Stimulated activated CD8-positive, alpha-beta memory T cell treated with anti-CD3 and anti-CD28 coated beads, Interleukin-4, amount 100 ng/mL, for 1 hour (primary cell): ENCODE data around the gene TLCD2.
"Not testable (repeated sequence)": the region's sequence is repeated elsewhere in the genome, so short reads cannot be mapped to it uniquely, and the experiment has no call there.

Experiments
- DNase-seq, 2 donors: peaks; one replicate each; pipeline ENCODE4 v3.0.0-alpha.2; 2020; ENCODE audit warnings: low read depth in 2 of 2, low spot score in 1 of 2

The TLCD2 gene

DNA sequence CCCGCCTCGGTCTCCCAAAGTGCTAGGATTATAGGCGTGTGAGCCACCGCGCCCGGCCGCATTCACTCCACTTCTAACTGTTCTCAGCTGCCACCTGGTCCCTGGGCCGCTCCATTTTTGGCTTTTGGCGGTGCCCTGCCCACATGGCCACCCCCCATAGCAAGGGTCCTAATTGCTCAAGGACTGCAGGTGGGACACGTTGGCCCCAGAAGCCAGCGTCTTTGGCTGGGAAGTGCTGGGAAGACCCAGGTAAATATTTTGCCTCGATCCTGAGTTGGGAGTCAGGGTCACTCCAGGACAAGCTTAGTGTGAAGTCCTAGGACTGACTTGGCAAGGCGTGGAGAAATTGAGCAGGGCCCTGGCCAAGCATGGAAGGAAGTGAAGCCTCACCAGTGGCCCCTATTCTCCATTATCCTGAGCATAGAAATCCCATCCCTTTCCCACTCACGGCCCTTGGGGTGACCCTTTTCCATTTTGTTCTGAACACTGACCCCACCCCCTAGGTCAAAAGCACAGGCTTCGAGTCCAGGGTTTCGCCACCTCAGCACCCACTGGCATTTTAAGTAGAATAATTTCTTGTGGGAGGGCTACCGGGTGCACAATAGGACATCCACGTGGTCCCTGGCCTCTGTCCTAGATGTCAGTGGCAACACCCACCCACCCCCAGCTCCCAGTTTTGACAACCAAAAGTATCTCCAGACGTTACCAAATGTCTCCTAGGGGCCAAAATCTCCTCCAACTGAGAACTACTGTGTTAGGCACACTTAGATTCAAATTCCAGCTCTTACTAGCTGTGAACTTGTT lies 8.4 kb upstream of the TLCD2 start:
- no peak for DNase-seq

- DNase-seq, result peak in 1 of 2 donors; percentile 62
Measured at GRCh38 chr17:1716912-1717695, 6.9 kb upstream of the TLCD2 start.

DNA sequence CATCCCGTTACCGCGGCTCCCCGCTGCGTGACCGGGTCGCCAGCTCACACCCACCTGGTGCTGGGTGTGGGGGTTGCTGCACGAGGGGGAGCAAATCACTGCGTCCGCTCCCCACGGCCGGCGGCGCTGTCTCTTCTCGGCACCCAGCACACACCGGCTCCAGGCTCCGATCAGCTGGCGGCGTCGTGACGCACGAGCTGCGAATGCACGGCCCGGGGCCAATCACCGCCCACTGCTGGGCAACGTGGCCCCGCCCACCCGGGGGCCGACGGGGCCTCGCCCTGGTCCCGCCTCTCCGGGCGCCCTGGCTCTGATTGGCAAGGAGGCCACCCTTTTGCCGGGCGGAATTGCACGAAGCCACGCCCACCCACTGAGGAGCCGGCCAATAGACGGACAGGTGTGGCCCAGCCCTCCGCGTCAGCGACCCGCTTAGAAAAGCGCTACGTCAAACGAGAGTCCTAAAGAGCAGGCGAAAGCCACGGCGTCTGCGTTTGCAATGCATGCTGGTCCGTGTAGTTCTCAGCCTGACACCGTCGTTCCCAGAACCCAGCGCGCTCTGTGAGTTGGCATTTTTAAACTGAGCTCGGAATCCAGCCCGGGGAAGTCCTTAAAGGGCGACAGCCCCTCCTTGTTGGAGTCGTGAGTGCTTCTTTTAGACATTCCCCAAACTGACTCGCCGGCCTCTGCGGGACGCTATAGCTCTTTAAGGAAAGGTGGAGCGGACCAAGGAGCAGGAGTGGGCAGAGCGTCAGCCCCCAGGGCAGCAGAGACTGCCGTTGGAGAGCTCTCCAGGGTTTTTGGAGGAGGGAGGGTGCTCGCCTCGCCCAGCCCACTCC lies 6.1 kb upstream of the TLCD2 start:
- DNase-seq, result peak; percentile 98 to 100

DNA sequence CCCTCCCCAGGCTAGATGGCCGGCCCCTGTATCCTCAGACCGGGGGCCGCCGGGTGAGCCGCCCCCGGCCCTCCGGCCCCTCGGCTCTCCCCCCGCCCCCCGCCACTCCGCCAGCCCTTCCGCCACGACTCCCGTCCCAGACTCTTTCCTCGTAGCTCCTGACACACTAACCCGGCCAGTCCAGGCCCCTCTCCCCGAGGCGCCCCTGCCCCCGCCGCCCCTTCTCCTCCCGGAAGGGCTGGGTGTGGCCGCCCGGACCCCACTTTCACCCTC lies 5.6 kb upstream of the TLCD2 start:
- DNase-seq, result no peak

DNA sequence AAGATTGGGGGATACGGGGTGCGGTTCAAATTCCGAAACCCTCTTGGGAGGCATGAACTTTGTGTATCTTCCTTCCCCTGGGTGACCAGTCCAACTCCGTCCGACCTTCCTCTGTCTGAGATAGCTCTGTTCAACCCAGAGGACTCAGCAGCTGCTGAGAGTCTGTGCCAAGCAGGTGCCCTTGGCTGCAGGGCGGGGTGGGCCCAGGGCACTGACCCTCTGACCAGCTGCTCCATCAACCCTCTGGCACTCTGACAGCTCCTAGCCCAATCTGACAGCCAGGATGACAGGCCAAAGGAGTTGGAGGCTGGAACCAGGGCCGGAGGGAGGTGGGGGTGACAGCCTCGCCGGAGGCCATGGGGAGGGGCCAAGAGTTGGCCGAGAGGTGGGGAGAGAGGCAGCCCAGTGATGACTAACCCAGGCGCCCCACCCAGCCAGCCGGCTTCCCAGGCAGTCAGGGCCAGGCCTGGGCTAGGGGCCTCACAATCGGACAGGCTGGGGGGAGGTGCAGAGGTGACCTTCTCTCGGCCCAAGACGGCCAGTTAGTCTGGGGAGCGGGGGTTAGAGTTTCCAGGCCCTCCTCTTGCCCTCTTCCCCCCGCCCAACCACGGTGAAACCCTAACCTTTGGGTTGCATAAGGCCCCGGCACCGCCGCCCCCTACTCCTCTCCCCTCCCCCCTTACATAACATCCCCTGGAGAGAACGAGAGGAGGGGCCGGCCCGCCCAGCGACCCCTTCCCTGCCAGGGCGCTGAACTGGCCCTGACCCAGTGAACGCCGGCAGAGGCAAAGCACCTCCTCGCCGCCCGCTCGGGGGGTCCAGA lies 5.0 kb upstream of the TLCD2 start:
- no peak for DNase-seq

DNA sequence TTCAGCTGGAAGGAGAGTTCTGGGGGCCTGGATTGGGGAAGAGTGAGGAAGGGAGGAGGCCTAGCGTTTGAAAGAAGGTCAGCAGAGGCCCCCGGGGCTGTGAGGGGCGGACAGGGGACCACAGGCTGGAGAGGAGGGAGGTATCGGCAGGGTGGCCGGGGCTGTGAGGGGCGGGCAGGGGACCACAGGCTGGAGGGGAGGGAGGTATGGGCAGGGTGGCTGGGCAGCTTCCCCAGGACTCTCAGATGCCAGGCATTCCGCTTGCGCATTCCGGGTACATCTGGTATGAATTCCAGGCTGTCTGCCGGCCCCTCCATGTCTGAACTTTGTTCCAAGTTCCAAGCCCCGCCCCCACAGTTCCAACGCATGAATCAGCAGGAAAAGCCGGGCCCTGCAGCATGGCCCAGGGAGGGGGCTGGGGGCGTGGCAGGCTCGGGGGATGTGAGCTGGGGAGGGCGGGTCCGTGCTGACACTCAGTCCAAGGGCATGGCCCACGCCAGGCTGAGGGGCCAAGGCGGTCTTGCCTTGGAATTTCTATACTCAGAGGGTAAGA lies 4.3 kb upstream of the TLCD2 start:
- DNase-seq, result no peak

- no peak for DNase-seq
Measured at GRCh38 chr17:1713878-1714426, 3.8 kb upstream of the TLCD2 start.

GRCh38 chr17:1713160-1713877 lies 3.1 kb upstream of the TLCD2 start:
- no peak for DNase-seq

GRCh38 chr17:1712271-1712670 lies 2.1 kb upstream of the TLCD2 start:
- no peak for DNase-seq

GRCh38 chr17:1711804-1712203 lies 1.6 kb upstream of the TLCD2 start:
- DNase-seq, result no peak

- no peak for DNase-seq
Measured at GRCh38 chr17:1710807-1711553, 803 bp upstream of the TLCD2 start.

DNA sequence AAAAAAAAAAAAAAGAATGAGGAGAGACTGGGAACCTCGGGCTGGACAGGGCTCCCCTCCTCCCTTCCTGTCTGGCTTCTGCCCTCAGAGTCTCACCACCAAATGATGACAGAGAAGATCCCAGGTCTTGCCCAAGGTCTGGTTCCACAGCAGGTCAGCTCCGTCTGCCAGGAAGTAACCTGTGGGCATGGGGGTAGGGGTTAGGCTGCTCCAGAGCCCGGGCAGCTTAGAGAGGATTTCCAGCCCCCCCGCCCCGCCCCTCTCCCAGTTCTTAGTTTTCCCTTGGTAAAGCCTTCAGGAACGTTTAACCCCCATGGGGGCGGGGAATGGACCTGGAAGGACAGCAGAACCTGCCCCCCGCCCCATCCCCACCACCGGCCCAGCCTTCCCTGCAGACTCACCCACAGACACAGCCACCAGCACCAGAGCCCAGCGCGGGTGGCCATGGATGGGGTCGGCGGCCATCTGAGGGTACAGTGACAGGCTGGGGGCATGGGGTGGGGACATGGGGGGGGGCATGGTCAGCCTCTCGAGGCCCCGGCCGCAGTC lies 700 bp downstream of the TLCD2 start:
- no peak for DNase-seq

GRCh38 chr17:1708791-1709346 lies 1.3 kb downstream of the TLCD2 start:
- DNase-seq, result not testable (repeated sequence)

GRCh38 chr17:1707107-1707506 lies 3.1 kb downstream of the TLCD2 start:
- no peak for DNase-seq

- no peak for DNase-seq
Measured at GRCh38 chr17:1705004-1705403, 5.2 kb downstream of the TLCD2 start.

DNA sequence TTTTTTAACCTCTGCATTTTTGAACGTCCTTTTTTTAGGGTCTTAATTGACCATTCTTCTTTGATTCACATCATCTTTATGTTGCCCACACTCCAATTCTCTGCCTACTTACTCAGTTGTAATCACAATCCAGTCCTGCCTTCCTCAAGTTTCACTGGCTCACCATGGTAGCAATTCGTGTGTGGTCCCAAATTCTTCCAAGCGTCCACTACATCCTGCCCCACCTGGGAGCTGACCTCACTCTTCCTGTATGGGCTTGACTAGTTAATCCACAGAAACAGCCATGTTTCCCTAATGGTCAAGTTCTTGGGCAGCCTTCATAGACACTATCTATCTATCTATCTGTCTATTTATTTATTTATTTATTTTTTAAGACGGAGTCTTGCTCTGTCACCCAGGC lies 7.1 kb downstream of the TLCD2 start:
- no peak for DNase-seq

DNA sequence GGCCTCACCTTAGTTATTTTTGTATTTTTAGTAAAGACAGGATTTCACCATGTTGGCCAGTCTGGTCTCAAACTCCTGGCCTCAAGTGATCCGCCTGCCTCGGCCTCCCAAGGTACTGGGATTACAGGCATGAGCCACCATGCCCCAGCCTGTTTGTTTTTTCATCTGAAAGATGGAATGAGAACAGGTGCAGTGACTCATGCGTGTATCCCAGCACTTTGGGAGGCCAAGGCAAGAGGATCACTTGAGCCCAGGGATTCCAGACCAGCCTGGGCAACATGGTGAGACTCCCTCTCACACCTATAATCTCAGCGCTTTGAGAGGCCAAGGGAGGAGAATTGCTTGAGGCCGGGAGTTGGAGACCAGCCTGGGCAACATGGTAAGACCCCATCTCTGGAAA lies 10.3 kb downstream of the TLCD2 start:
- DNase-seq, result not testable (repeated sequence)

GRCh38 chr17:1697681-1698080 lies 12.5 kb downstream of the TLCD2 start:
- no peak for DNase-seq
